Motor neuron (in vitro differentiated cells): ENCODE results near the gene KDELR1. TPM values are rescaled to one million over a fixed set of nuclear protein-coding genes. Genes with fewer than 3 reads are reported as not detected.
"Not testable (repeated sequence)": the region's sequence is repeated elsewhere in the genome, so short reads cannot be mapped to it uniquely, and the experiment has no call there.

Experiments used
- ATAC-seq, 8 experiments: fragments of 200-7000 bp; cut with Tn5 transposase; replicated peaks in 6 of 8; 2 replicates each; pipeline ENCODE4 v1.8.0; 2021; ENCODE audit warnings: mild to moderate bottlenecking in 8 of 8, moderate library complexity in 8 of 8
- H3K27ac ChIP-seq, 2 donors: fragments of 250-450 bp; sonication (Bioruptor Pico); 2 replicates each; pipeline ENCODE4 v1.9.0; 2021; ENCODE audit warnings: antibody characterized with exemption in 2 of 2, mild to moderate bottlenecking in 2 of 2, moderate library complexity in 1 of 2
- H3K4me1 ChIP-seq, 2 donors: fragments of 250-450 bp; sonication (Bioruptor Pico); replicated peaks in 1 of 2; 2 replicates each; pipeline ENCODE4 v1.6.1; 2021; ENCODE audit warnings: antibody characterized with exemption in 2 of 2, mild to moderate bottlenecking in 2 of 2, moderate library complexity in 1 of 2
- H3K4me3 ChIP-seq, 5 donors: fragments of 250-450 bp; sonication (Bioruptor Pico); 2 replicates each; pipeline ENCODE4 v1.9.0; 2021; ENCODE audit warnings: antibody characterized with exemption in 5 of 5, mild to moderate bottlenecking in 5 of 5, moderate library complexity in 4 of 5
- WGBS, 10 experiments: fragments of 450-650 bp; shearing (Covaris generic); methylation state at CpG; one replicate each; pipeline ENCODE4 v1.0.0; 2022; 5-methylcytosine and 5-hydroxymethylcytosine counted together
- in situ Hi-C, 9 experiments: fragments of 400-800 bp; cut with MboI; loops; one replicate each; pipeline ENCODE4 v1.15.0; 2021; ENCODE audit warnings: low sequenced_read_pairs in 9 of 9, low pct_unique_long_range_greater_than_20kb in 2 of 9; ENCODE audit not compliant: unreplicated experiment in 9 of 9
- total RNA-seq, 8 experiments: library from RNA; unstranded; fragments of 300-600 nt; gene quantifications; 2 replicates each; pipeline versions ENCODE4 v1.2.3 to v1.2.4, GENCODE V29; 2022

The KDELR1 gene
- total RNA-seq, 8 experiments from 2014 or later: 79.6 to 120 (median 96.8) TPM

DNA sequence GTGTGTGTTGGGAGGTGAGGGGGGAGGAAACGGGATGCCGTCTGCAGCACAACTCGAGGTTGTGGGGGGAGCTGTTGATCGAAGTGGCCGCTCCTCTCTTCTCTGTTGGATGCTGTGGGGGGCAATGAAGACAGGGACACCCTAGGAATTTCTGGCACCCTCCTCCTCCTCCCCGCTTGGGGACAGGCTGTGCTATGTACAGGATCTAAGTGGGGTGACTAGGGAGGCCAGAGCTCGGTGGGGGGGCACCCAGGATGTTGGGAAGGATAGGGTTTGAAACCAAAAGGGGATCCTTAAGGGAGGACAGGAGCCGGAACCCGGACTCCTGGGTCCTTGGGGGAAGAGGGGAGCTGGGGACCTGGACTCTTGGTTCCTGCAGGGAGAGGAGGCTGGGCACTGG is 4.1 kb upstream of the KDELR1 start:
- H3K4me3 ChIP-seq: peak overlapping the region; percentile 49 to 63 (median 58)
- in situ Hi-C loops: no loop called here
- no peak overlapping the region for H3K27ac ChIP-seq
- ATAC-seq: no peak
- peaks cover 42 to 61% of the 10 kb centered on the region in 2 donors for H3K4me1 ChIP-seq
- 0 to 60% (median 39%) methylated on average over 1 to 2 of the region's 9 CpGs; no CpG with 5 or more reads in 6 of the 10 experiments for WGBS, 10 experiments

DNA sequence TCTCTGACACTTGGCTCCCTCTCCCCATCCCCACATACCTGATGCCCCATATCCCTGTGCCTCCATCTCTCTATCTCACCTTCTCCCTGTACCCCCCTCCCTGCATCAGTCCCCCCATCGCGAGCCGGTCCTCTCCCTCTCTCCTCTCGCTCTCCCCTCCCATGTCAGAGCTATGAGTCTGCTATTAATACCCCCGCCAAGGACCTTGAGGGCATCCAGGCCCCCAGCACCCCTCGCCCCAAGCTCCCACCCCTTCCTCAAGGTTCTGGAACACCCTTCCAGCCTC is 3.8 kb upstream of the KDELR1 start:
- no peak for ATAC-seq
- Histone ChIP-seq H3K27ac (no peak overlapping the region), H3K4me3 (peak overlapping the region; percentile 49 to 63 (median 58)), H3K4me1 (peaks cover 38 to 57% of the 10 kb centered on the region in 2 donors)
- in situ Hi-C loops: no loop called here
- whole genome bisulfite sequencing, 10 experiments: no CpG with 5 or more reads among the region's 6 CpGs

DNA sequence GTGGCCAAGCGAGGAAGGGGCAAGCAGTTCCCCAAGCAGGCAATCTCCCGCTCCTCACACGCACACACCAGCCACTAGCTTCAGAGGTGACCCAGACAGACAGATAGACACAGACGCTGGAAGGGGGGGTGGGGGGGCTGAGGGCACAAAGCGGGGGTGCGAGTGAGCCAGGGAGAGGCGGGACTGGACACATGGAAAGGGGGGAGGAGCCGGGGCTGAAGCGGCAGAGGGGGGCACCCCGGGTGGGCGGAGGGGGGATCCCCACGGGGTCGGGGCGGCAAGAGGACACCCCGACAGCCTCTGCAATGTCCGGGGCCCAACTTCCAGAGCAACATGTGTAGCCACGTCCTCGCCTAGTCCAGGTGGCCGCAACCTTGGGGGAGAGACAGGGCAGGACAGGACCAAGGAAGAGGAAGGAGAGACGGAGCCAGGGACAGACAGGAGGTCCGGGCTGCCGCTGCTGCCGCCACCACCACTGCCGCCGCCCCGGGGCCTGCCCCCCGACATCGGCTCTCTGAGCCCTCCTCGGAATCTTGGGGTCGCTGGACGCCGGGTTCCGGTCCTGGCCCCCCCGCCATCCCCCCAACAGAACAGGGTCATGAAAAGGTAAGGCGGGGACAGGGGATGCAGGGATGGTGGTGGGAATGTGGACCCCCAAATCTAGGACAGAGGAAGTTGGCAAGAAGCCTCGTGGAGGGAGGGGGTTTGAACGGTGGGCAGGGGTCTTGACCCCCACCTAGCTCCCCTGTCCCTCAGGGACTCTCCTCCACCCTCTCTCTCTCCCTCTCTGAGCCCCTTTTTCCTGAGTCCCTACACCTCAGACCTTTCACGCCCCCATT is 3.2 kb upstream of the KDELR1 start:
- peaks cover 38 to 54% of the 10 kb centered on the region in 2 donors for H3K4me1 ChIP-seq
- peak overlapping the region; percentile 49 to 63 (median 58) for H3K4me3 ChIP-seq
- H3K27ac ChIP-seq: peak overlapping the region in 1 of 2 donors; percentile 70
- in situ Hi-C loops: no loop called here
- peak in 1 of 8 experiments; percentile 0 for ATAC-seq
- WGBS, 10 experiments: 0% methylated on average over 6 of the region's 38 CpGs; no CpG with 5 or more reads in 9 of the 10 experiments

DNA sequence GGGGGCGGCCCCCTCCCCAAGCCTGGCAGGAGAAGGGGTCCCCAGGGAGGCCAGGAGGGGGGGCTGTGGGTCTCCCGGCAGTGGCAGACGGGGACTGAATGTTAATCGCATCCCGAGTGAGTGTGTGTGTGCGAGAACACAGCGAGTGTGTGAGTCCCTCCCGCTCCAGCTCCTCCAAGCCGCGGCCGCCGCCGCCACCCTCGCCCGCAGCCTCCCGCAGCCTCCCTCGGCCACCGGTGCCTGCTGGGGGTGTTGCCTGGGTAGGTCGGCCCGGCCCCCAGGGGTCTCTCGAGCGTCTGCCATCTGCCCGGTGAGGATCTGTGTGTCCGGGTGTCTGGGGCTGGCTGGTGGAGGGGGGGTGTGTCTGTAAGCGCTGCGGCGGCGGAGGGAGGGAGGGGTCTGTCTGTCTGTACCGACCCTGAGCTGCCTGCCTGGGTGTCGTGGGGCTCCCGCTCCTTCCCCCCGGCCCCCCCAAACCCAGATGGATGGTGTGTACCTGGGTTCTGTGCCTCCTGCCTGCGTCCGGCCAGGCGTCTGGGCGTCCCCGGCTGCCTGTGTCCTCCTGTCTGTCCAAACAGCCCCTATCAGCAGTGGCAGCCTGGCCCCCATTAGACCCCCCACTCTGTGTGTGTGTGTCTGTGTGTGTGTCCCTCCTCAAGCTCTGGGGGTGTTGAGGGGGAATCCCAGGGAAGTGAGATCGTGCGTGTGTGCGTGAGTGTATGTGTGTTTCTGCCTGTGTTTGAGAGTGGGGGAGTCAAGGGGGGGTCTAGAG is 2.4 kb upstream of the KDELR1 start, which contains the start of gene GRIN2D:
GRIN2D (plus strand) TSS at position 110 of the 772 bp plus-strand sequence. CDS start 4,725 bp downstream, outside the sequence.
- Histone ChIP-seq H3K27ac (peak within 1 kb of the TSS; percentile 65 to 70), H3K4me1 (peaks cover 38 to 47% of the 10 kb centered on the region in 2 donors), H3K4me3 (peak within 1 kb of the TSS; percentile 49 to 63 (median 58))
- ATAC-seq: peak; percentile 6 to 64 (median 54)
- no CpG with 5 or more reads among the region's 40 CpGs for WGBS, 10 experiments
- in situ Hi-C loops: no loop called here

DNA sequence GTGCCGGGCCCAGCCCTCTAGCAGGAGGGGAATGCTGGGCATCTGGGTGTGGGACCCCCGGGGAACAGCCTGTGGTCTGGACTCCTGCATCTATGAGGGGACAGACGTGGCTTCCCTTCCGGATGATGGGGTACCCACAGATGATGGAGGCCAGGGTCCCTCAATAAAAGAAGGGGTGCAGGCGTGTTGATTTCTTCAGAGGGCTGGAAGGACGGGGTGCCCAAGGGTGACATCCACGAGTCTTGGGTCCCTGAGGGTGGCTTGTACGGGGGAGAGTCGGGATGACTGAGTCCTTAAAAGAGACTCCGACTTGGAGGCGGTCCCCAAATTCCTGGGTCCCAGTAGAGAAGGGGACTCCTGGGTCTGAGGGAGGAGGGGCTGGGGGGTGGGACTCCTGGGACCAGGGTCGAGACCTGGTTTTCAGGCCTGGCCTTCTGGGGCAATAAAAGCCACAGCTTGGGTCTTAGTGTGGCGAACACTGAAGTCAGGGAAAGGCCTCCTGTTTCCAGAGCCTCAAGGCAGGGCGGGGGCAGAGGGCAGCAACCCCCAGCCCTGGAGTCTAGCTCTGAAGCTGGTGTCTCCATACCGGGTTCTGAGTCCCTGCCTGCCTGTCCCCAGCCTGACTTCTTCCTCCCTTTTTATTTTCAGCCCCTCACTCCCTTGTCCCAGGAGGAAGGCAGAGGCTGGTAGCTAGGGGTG is 1.7 kb upstream of the KDELR1 start:
- in situ Hi-C loops: no loop called here
- ATAC-seq: peak in 3 of 8 experiments; percentile 0 to 18 (median 5)
- Histone ChIP-seq H3K27ac (peak overlapping the region; percentile 65 to 70), H3K4me1 (peaks cover 38 to 45% of the 10 kb centered on the region in 2 donors), H3K4me3 (peak overlapping the region; percentile 49 to 63 (median 58))
- 66 to 100% methylated on average over 2 to 5 of the region's 15 CpGs; no CpG with 5 or more reads in 8 of the 10 experiments for WGBS, 10 experiments

DNA sequence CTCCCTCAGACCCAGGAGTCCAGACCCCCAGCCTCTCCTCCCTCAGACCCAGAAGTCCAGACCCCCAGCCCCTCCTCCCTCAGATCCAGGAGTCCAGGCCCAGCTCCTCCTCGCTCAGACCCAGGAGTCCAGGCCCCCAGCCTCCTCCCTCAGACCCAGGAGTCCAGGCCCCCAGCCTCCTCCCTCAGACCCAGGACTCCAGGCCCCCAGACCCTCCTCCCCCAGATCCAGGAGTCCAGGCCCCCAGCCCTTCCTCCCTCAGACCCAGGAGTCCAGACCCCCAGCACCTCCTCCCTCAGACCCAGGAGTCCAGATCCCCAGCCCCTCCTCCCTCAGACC is 624 bp upstream of the KDELR1 start:
- WGBS, 10 experiments: no CpG with 5 or more reads among the region's 1 CpG
- in situ Hi-C loops, H3K27ac ChIP-seq, H3K4me3 ChIP-seq, ATAC-seq: not testable (repeated sequence)
- H3K4me1 ChIP-seq: peaks cover 30 to 35% of the 10 kb centered on the region in 2 donors

DNA sequence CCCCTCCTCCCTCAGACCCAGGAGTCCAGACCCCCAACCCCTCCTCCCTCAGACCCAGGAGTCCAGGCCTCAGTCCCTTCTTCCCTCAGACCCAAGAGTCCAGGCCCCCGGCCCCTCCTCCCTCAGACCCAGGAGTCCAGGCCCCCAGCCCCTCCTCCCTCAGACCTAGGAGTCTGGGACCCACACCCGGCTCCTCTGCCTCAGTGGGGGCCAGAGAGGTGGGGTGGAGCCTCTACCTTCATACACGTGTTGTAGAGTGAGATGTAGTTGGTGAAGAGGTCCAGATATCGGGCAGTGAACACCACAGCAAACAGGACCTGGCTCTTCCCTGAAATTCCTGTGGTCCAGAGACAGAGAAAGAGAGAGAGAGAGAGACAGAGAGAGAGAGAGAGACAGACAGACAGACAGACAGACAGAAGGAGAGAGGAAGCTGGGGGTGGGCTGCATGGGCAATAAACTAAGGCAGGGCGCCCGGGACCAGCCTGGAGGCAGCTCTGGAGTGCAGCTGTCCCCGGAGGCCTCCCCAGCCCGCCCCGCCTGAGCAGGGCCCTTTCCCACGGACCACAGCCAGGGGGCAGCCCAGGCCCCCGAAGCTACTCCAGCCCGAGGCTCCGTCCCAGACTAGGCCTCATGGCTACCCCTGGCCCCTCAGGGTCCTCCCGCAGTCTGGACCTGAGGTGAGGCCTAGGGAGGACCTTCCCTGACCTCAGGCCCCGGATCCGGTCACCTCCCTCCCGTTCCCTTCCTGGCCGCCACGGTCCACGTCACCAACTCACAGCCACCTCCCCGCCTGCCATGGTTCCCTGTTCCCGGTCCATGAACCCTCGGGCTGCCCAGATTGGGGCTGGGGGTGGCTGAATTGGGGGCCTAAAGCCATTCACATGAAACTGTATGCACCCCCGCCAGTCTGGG is 907 bp downstream of the KDELR1 start:
- 0% methylated on average over 1 to 3 of the region's 24 CpGs; no CpG with 5 or more reads in 7 of the 10 experiments for WGBS, 10 experiments
- peak overlapping the region; percentile 86 to 94 for H3K27ac ChIP-seq
- ATAC-seq: peak; percentile 43 to 75 (median 49)

DNA sequence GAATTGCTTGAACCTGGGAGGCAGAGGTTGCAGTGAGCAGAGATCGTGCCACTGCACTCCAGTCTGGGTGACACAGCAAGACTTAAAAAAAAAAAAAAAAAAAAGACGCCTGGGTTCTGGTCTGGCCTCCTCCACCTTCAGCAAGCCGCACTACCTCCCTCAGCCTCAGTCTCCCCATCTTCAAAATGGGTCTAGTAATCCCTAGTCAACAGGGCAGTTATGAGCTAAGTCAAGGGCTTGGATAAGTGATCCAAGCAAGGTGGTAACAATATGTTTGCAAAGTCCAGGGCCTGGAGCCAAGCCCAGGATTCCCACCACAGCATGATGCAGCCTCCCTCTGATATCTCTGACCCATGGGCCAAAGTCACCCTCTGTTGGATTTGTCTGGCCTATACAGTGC is 4.4 kb downstream of the KDELR1 start:
- H3K4me3 ChIP-seq: no peak overlapping the region
- in situ Hi-C loops: no loop called here
- no peaks in the 10 kb centered on the region for H3K4me1 ChIP-seq
- no peak overlapping the region for H3K27ac ChIP-seq
- 67 to 100% (median 97%) methylated on average over 1 to 3 of the region's 3 CpGs; no CpG with 5 or more reads in 6 of the 10 experiments for WGBS, 10 experiments
- no peak for ATAC-seq

More for the DNA sequence above, 907 bp downstream of the KDELR1 start:
- peak overlapping the region; percentile 75 to 99 (median 93) for H3K4me3 ChIP-seq
- H3K4me1 ChIP-seq: peaks cover 15 to 20% of the 10 kb centered on the region in 2 donors
- in situ Hi-C loops: no loop called here

DNA sequence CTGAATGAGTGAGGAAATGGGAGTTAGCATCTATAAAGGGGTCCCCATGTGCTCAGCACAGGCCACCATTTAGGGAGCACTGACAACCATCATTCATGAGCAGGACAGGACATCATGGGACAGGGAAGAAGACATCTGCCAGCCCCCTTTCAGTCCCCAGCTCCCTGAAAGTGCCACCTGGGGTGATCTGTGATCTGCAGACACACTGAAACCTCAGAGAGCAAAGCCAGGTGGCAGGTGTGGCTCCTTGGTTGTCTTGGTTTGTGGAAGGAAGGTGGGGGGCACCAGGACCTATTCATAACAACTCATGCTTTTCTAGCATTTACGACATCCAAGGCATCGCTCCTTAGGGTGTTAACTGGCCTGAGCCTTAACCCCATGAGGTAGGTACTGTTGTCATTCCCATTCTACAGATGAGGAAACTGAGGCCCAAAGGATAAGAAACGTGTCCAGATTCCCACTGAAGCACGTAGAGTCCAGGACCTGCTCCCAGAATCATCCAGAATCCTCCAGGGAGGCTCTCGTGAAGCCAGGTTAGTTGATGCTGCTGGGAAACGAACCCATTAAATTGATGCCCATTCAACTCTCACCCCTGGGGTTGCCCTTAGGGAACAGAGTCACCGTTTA is 5.8 kb downstream of the KDELR1 start:
- no peak for ATAC-seq
- in situ Hi-C loops: no loop called here
- H3K4me1 ChIP-seq: no peaks in the 10 kb centered on the region
- WGBS, 10 experiments: 75 to 100% (median 98%) methylated on average over 1 to 7 of the region's 7 CpGs; no CpG with 5 or more reads in 1 of the 10 experiments
- no peak overlapping the region for H3K4me3 ChIP-seq
- no peak overlapping the region for H3K27ac ChIP-seq

DNA sequence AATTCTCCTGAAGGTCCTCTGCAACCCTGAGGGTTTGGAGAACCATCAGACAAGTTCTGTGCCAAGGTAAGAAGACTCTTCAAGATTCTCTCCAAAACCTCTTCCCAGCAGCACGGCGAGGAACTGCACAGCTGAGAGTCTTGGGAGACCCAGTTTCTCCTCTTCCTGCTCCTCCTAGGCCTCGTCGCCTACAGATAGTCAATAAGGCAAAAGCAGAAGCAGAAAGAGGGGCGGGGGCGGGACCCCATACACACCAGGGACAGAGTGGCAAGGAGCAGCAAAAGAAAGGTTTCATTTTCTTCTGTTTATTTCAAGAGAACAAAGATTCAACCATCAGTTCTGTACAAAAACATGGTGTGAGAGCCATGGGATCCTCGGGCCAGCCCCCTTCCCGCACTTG is 9.1 kb downstream of the KDELR1 start:
- Histone ChIP-seq H3K27ac (no peak overlapping the region), H3K4me1 (no peaks in the 10 kb centered on the region), H3K4me3 (no peak overlapping the region)
- in situ Hi-C loops: no loop called here
- ATAC-seq: no peak
- 49 to 100% (median 100%) methylated on average over 2 to 4 of the region's 8 CpGs; no CpG with 5 or more reads in 5 of the 10 experiments for WGBS, 10 experiments

DNA sequence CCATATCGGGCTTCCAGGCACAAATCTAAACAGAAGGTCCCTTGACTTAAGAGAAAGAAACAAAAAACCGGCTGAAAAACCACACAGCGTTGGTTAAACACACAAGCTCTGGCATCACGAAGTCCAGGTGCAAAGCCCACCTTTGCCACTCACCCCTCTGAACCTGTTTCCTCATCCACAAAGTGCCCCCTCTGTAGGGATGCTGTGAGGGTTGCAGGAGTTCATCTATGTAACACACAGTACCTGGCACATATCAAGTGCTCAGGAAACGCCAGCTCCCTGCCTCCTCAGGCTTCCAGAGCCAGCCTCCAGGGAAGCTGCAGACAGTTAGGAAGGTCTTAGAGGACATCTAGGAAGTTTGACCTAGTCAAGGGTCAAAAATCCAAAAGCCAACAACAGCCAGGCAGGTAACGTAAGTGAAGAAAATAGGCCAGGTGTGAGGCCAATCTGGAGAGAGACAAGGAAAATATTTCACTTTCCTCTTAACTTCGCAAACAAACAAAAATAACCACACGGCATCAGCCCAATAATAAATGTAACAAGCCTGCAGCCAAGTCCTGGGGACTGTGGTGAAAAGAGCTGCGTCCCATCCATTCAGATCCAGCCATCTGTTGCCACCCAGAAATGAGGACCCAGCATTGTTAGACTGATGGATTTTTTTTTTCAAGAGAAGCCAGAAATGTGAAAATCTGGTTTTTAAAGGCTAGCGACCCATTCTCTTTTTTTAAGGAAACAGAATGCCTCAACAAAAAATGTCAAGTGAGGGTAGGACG is 10.0 kb downstream of the KDELR1 start:
- Histone ChIP-seq H3K4me3 (no peak overlapping the region), H3K4me1 (no peaks in the 10 kb centered on the region), H3K27ac (no peak overlapping the region)
- in situ Hi-C loops: no loop called here
- no peak for ATAC-seq
- WGBS, 10 experiments: 65 to 93% (median 87%) methylated on average over 3 to 8 of the region's 11 CpGs; no CpG with 5 or more reads in 1 of the 10 experiments
